GM23338 (cell line): ENCODE data around the gene RTP5. TPM values are rescaled to one million over a fixed set of nuclear protein-coding genes. Genes with fewer than 3 reads are reported as not detected.
A peak's percentile ranks its signal among the peaks of the same experiment; 100 is the strongest.

Experiments used
- ATAC-seq: fragments of 200-7000 bp; cut with Tn5 transposase; 3 replicates; pipeline ENCODE4 v1.9.1; 2020
- DNase-seq: peaks from one replicate; pipeline ENCODE4 v3.0.0-alpha.2; 2015; ENCODE audit warnings: low spot score
- H2AFZ ChIP-seq: fragments of 200-600 bp; sonication (generic); 2 replicates; pipeline ENCODE4 v1.8.0; 2016; ENCODE audit warnings: antibody characterized with exemption, mild to moderate bottlenecking, moderate library complexity
- H3F3A ChIP-seq: fragments of 200-600 bp; sonication (generic); replicated peaks from 2 replicates; pipeline ENCODE4 v1.8.0; 2017; ENCODE audit warnings: antibody characterized with exemption, mixed run types, low read depth
- H3K27ac ChIP-seq: fragments of 200-600 bp; sonication (generic); 2 replicates; pipeline ENCODE4 v1.6.1; 2016; ENCODE audit warnings: low read depth
- H3K27me3 ChIP-seq: fragments of 200-600 bp; sonication (generic); 2 replicates; pipeline ENCODE4 v1.8.0; 2016; ENCODE audit warnings: mild to moderate bottlenecking, mixed run types, moderate library complexity; ENCODE audit not compliant: insufficient read depth
- H3K36me3 ChIP-seq: fragments of 200-600 bp; sonication (generic); 2 replicates; pipeline ENCODE4 v1.8.0; 2016; ENCODE audit warnings: mild to moderate bottlenecking; ENCODE audit not compliant: insufficient read depth
- H3K4me1 ChIP-seq: fragments of 200-600 bp; sonication (generic); 2 replicates; pipeline ENCODE4 v1.8.0; 2016; ENCODE audit warnings: mild to moderate bottlenecking, moderate library complexity; ENCODE audit not compliant: insufficient read depth
- H3K4me2 ChIP-seq: fragments of 200-600 bp; sonication (generic); 2 replicates; pipeline ENCODE4 v1.7.1; 2017; ENCODE audit warnings: mixed run types
- H3K4me3 ChIP-seq: fragments of 200-600 bp; sonication (generic); 2 replicates; pipeline ENCODE4 v1.6.1; 2016; ENCODE audit warnings: mixed run types
- H3K79me2 ChIP-seq: fragments of 200-600 bp; sonication (generic); replicated peaks from 2 replicates; pipeline ENCODE4 v1.8.0; 2017; ENCODE audit warnings: mild to moderate bottlenecking; ENCODE audit not compliant: insufficient read depth
- H3K9me2 ChIP-seq: fragments of 200-600 bp; sonication (generic); 2 replicates; pipeline ENCODE4 v1.8.0; 2017; ENCODE audit not compliant: insufficient read depth
- H4K20me1 ChIP-seq: fragments of 200-600 bp; sonication (generic); replicated peaks from 2 replicates; pipeline ENCODE4 v1.8.0; 2017; ENCODE audit warnings: mild to moderate bottlenecking; ENCODE audit not compliant: insufficient read depth
- H3K27ac Mint-ChIP-seq: 2 replicates; pipeline ENCODE4 v1.8.0; 2020; ENCODE audit warnings: inconsistent platforms, mild to moderate bottlenecking, moderate library complexity, mixed read lengths
- H3K27me3 Mint-ChIP-seq: 3 replicates; pipeline ENCODE4 v1.8.0; 2022; ENCODE audit warnings: low read depth, mild to moderate bottlenecking, moderate library complexity, mixed read lengths, inconsistent platforms; ENCODE audit not compliant: insufficient read depth, poor library complexity
- H3K36me3 Mint-ChIP-seq: 3 replicates; pipeline ENCODE4 v1.8.0; 2021; ENCODE audit warnings: low read depth, mild to moderate bottlenecking, inconsistent platforms, moderate library complexity, mixed read lengths
- H3K4me1 Mint-ChIP-seq: 3 replicates; pipeline ENCODE4 v1.8.0; 2020; ENCODE audit warnings: mild to moderate bottlenecking, inconsistent platforms, mixed read lengths
- H3K4me3 Mint-ChIP-seq: 3 replicates; pipeline ENCODE4 v1.8.0; 2021; ENCODE audit warnings: moderate library complexity, mild to moderate bottlenecking, inconsistent platforms, mixed read lengths
- H3K9me3 Mint-ChIP-seq: 3 replicates; pipeline ENCODE4 v1.8.0; 2020; ENCODE audit warnings: moderate library complexity, mild to moderate bottlenecking, inconsistent platforms, mixed read lengths
- CREB1 ChIP-seq: fragments of 250-450 bp; sonication (Bioruptor Pico); IDR thresholded peaks from 2 replicates; pipeline ENCODE4 v1.5.0; 2020; ENCODE audit warnings: low read depth, mild to moderate bottlenecking, moderate library complexity
- CTCF ChIP-seq, 2 experiments: fragments of 200-600 bp in 1 of 2; sonication (generic) in 1 of 2; conservative IDR thresholded peaks; 2 replicates each; pipeline versions ENCODE4 v1.5.1 to v1.6.1; 2016 to 2017; ENCODE audit warnings: antibody characterized with exemption in 2 of 2, low read depth in 2 of 2, mild to moderate bottlenecking in 2 of 2, moderate library complexity in 1 of 2
- ETS1 ChIP-seq: IDR thresholded peaks from 2 replicates; pipeline ENCODE4 v1.6.1; 2016; ENCODE audit warnings: antibody characterized with exemption
- EZH2 ChIP-seq: fragments of 200-600 bp; sonication (generic); IDR thresholded peaks from one replicate; pipeline ENCODE4 v1.8.0; 2017; ENCODE audit warnings: antibody characterized with exemption, mild to moderate bottlenecking, low read depth; ENCODE audit not compliant: unreplicated experiment
- EZH2phosphoT487 ChIP-seq: fragments of 200-600 bp; sonication (generic); IDR thresholded peaks from one replicate; pipeline ENCODE4 v1.8.1; 2018; ENCODE audit warnings: antibody characterized with exemption; ENCODE audit not compliant: unreplicated experiment
- NANOG ChIP-seq: IDR thresholded peaks from 2 replicates; pipeline ENCODE4 v1.6.1; 2016; ENCODE audit warnings: antibody characterized with exemption, borderline replicate concordance
- POLR2AphosphoS5 ChIP-seq: IDR thresholded peaks from 2 replicates; pipeline ENCODE4 v1.6.1; 2016; ENCODE audit warnings: antibody characterized with exemption, low read depth
- REST ChIP-seq: IDR thresholded peaks from one replicate; pipeline ENCODE4 v1.6.1; 2018; ENCODE audit warnings: antibody characterized with exemption; ENCODE audit not compliant: unreplicated experiment
- STAT1 ChIP-seq: IDR thresholded peaks from one replicate; pipeline ENCODE4 v1.6.1; 2016; ENCODE audit warnings: antibody characterized with exemption; ENCODE audit not compliant: unreplicated experiment
- ZNF331 ChIP-seq: fragments of 250-450 bp; sonication (Bioruptor Pico); IDR thresholded peaks from 2 replicates; pipeline ENCODE4 v1.5.0; 2020; ENCODE audit warnings: low read depth, mild to moderate bottlenecking, moderate library complexity
- ZNF462 ChIP-seq: fragments of 250-450 bp; sonication (Bioruptor Pico); IDR thresholded peaks from 2 replicates; pipeline ENCODE4 v1.5.0; 2020; ENCODE audit warnings: mild to moderate bottlenecking, moderate library complexity
- polyA plus RNA-seq: library from polyadenylated mRNA; unstranded; fragments of >200 nt; fragmentation: Nextera tagmentation; extraction: Ambion mirVana; gene quantifications from 2 replicates; pipeline ENCODE4 v1.2.1, GENCODE V29; 2016
- total RNA-seq: library from RNA; depleted of rRNA; stranded (reverse); fragments of >200 nt; shearing (Covaris generic); gene quantifications from 2 replicates; pipeline ENCODE4 v1.2.3, GENCODE V29; 2014

Gene RTP5
- total and polyA plus RNA-seq, 2 experiments from 2014 or later = not detected

- no peak for TF ChIP-seq CTCF (conservative IDR thresholded peaks at IDR 0.05; ENCODE audit: low read depth in 2 of 2)
Observed at GRCh38 chr2:241886840-241887447, 17.4 kb downstream of the RTP5 start (continued).

GRCh38 chr2:241887806-241888522 lies 18.4 kb downstream of the RTP5 start:
- H3K4me3 Mint-ChIP-seq = peak overlapping the region; percentile 39; the same call in 2 of the 3 replicates
- no peak overlapping the region for H2AFZ ChIP-seq
- H3K27ac Mint-ChIP-seq = peak overlapping the region; percentile 66; the same call in 1 of the 2 replicates
- H4K20me1 ChIP-seq = no peaks in the 10 kb centered on the region; the same call in 1 of the 2 replicates
- H3K9me2 ChIP-seq = no peaks in the 10 kb centered on the region
- DNase-seq (no peak), ATAC-seq (no peak; the same call in 2 of the 3 replicates)
- H3K27me3 Mint-ChIP-seq = peaks cover 11% of the 10 kb centered on the region
- H3K27me3 ChIP-seq = no peaks in the 10 kb centered on the region
- 0 out of 2 replicates have a peak, but pooled peaks cover 3% of the 10 kb centered on the region for H3F3A ChIP-seq
- H3K79me2 ChIP-seq = no peaks in the 10 kb centered on the region
- H3K4me3 ChIP-seq = no peak overlapping the region
- peaks cover 16% of the 10 kb centered on the region for H3K9me3 Mint-ChIP-seq
- peaks cover 26% of the 10 kb centered on the region for H3K36me3 Mint-ChIP-seq
- no peak overlapping the region for H3K4me2 ChIP-seq
- H3K4me1 ChIP-seq = peaks cover 9% of the 10 kb centered on the region; the same call in 1 of the 2 replicates
- 0 out of 2 replicates have a peak, but pooled peaks cover 2% of the 10 kb centered on the region for H3K36me3 ChIP-seq
- H3K4me1 Mint-ChIP-seq = peaks cover 28% of the 10 kb centered on the region
- H3K27ac ChIP-seq = no peak overlapping the region
- no peak for TF ChIP-seq NANOG
- no peak for TF ChIP-seq REST
- TF ChIP-seq ZNF462 = no peak
- no peak for TF ChIP-seq STAT1
- no peak for TF ChIP-seq EZH2phosphoT487
- no peak for TF ChIP-seq EZH2
- no peak for TF ChIP-seq POLR2AphosphoS5
- no peak for TF ChIP-seq ETS1
- no peak for TF ChIP-seq ZNF331 (CRISPR knock-in tag)
- TF ChIP-seq CREB1 (CRISPR knock-in tag) = no peak
